ENCODE data around the gene PDLIM1. TPM values are rescaled to one million over a fixed set of nuclear protein-coding genes. Genes with fewer than 3 reads are reported as not detected.

PDLIM1 gene
- total RNA-seq, 1 donor from 2014 or later, result 2.6 TPM

GRCh38 chr10:95327367-95327766 lies 36.6 kb upstream of the PDLIM1 start:
- Mint-ChIP-seq H3K4me1 (ENCODE audit: low read depth) (peaks cover 13% of the 10 kb centered on the region), H3K36me3 (ENCODE audit: low read depth) (no peaks in the 10 kb centered on the region), H3K27ac (no peak overlapping the region), H3K27me3 (ENCODE audit: insufficient read depth) (peaks cover 11% of the 10 kb centered on the region), H3K9me3 (no peaks in the 10 kb centered on the region), H3K4me3 (no peak overlapping the region)
- no peak for DNase-seq (ENCODE audit: low spot score)
- intact Hi-C loops (cut with micrococcal nuclease), result no loop called here

GRCh38 chr10:95326396-95326795 lies 35.6 kb upstream of the PDLIM1 start:
- Mint-ChIP-seq H3K4me1 (ENCODE audit: low read depth) (peaks cover 13% of the 10 kb centered on the region), H3K27ac (no peak overlapping the region), H3K36me3 (ENCODE audit: low read depth) (no peaks in the 10 kb centered on the region), H3K9me3 (no peaks in the 10 kb centered on the region), H3K4me3 (no peak overlapping the region), H3K27me3 (ENCODE audit: insufficient read depth) (peaks cover 15% of the 10 kb centered on the region)
- intact Hi-C loops (cut with micrococcal nuclease), result no loop called here
- no peak for DNase-seq (ENCODE audit: low spot score)

GRCh38 chr10:95325863-95326262 lies 35.1 kb upstream of the PDLIM1 start:
- H3K9me3 Mint-ChIP-seq, result no peaks in the 10 kb centered on the region
- no peak overlapping the region for H3K4me3 Mint-ChIP-seq
- intact Hi-C loops (cut with micrococcal nuclease), result no loop called here
- no peak for DNase-seq (ENCODE audit: low spot score)
- H3K4me1 Mint-ChIP-seq (ENCODE audit: low read depth), result peaks cover 13% of the 10 kb centered on the region
- no peaks in the 10 kb centered on the region for H3K36me3 Mint-ChIP-seq (ENCODE audit: low read depth)
- no peak overlapping the region for H3K27ac Mint-ChIP-seq
- H3K27me3 Mint-ChIP-seq (ENCODE audit: insufficient read depth), result peaks cover 15% of the 10 kb centered on the region

GRCh38 chr10:95324436-95325268 lies 33.8 kb upstream of the PDLIM1 start:
- no peak for DNase-seq (ENCODE audit: low spot score)
- H3K4me3 Mint-ChIP-seq, result no peak overlapping the region
- intact Hi-C loops (cut with micrococcal nuclease), result no loop called here
- no peaks in the 10 kb centered on the region for H3K36me3 Mint-ChIP-seq (ENCODE audit: low read depth)
- no peak overlapping the region for H3K27ac Mint-ChIP-seq
- no peaks in the 10 kb centered on the region for H3K9me3 Mint-ChIP-seq
- H3K4me1 Mint-ChIP-seq (ENCODE audit: low read depth), result peaks cover 11% of the 10 kb centered on the region
- H3K27me3 Mint-ChIP-seq (ENCODE audit: insufficient read depth), result peaks cover 21% of the 10 kb centered on the region

- Mint-ChIP-seq H3K4me3 (no peak overlapping the region), H3K36me3 (ENCODE audit: low read depth) (no peaks in the 10 kb centered on the region)
These were observed 30.9 kb upstream of the PDLIM1 start for GRCh38 chr10:95321554-95322301.

GRCh38 chr10:95319239-95319638 lies 28.4 kb upstream of the PDLIM1 start:
- H3K36me3 Mint-ChIP-seq (ENCODE audit: low read depth), result no peaks in the 10 kb centered on the region
- H3K27ac Mint-ChIP-seq, result no peak overlapping the region
- H3K4me1 Mint-ChIP-seq (ENCODE audit: low read depth), result no peaks in the 10 kb centered on the region
- DNase-seq (ENCODE audit: low spot score), result no peak
- no peaks in the 10 kb centered on the region for H3K9me3 Mint-ChIP-seq
- H3K4me3 Mint-ChIP-seq, result no peak overlapping the region
- intact Hi-C loops (cut with micrococcal nuclease), result no loop called here
- H3K27me3 Mint-ChIP-seq (ENCODE audit: insufficient read depth), result peaks cover 9% of the 10 kb centered on the region

More at GRCh38 chr10:95321554-95322301, 30.9 kb upstream of the PDLIM1 start:
- no peaks in the 10 kb centered on the region for H3K9me3 Mint-ChIP-seq
- H3K27ac Mint-ChIP-seq, result no peak overlapping the region
- H3K27me3 Mint-ChIP-seq (ENCODE audit: insufficient read depth), result peaks cover 17% of the 10 kb centered on the region
- no peaks in the 10 kb centered on the region for H3K4me1 Mint-ChIP-seq (ENCODE audit: low read depth)
- DNase-seq (ENCODE audit: low spot score), result no peak
- intact Hi-C loops (cut with micrococcal nuclease), result no loop called here

GRCh38 chr10:95315509-95315908 lies 24.7 kb upstream of the PDLIM1 start:
- intact Hi-C loops (cut with micrococcal nuclease), result no loop called here
- Mint-ChIP-seq H3K4me3 (no peak overlapping the region), H3K27me3 (ENCODE audit: insufficient read depth) (peaks cover 10% of the 10 kb centered on the region), H3K4me1 (ENCODE audit: low read depth) (peaks cover under 1% of the 10 kb centered on the region), H3K27ac (no peak overlapping the region), H3K9me3 (no peaks in the 10 kb centered on the region), H3K36me3 (ENCODE audit: low read depth) (no peaks in the 10 kb centered on the region)
- DNase-seq (ENCODE audit: low spot score), result no peak

GRCh38 chr10:95314192-95314918 lies 23.6 kb upstream of the PDLIM1 start:
- peaks cover 5% of the 10 kb centered on the region for H3K27me3 Mint-ChIP-seq (ENCODE audit: insufficient read depth)
- H3K4me3 Mint-ChIP-seq, result no peak overlapping the region
- no peak overlapping the region for H3K27ac Mint-ChIP-seq
- H3K36me3 Mint-ChIP-seq (ENCODE audit: low read depth), result no peaks in the 10 kb centered on the region
- intact Hi-C loops (cut with micrococcal nuclease), result no loop called here
- peaks cover 11% of the 10 kb centered on the region for H3K4me1 Mint-ChIP-seq (ENCODE audit: low read depth)
- DNase-seq (ENCODE audit: low spot score), result no peak
- H3K9me3 Mint-ChIP-seq, result no peaks in the 10 kb centered on the region

GRCh38 chr10:95312986-95313495 lies 22.2 kb upstream of the PDLIM1 start:
- peaks cover 6% of the 10 kb centered on the region for H3K27me3 Mint-ChIP-seq (ENCODE audit: insufficient read depth)
- H3K27ac Mint-ChIP-seq, result no peak overlapping the region
- H3K4me3 Mint-ChIP-seq, result no peak overlapping the region
- no peaks in the 10 kb centered on the region for H3K9me3 Mint-ChIP-seq
- H3K36me3 Mint-ChIP-seq (ENCODE audit: low read depth), result no peaks in the 10 kb centered on the region
- no peak for DNase-seq (ENCODE audit: low spot score)
- H3K4me1 Mint-ChIP-seq (ENCODE audit: low read depth), result peaks cover 20% of the 10 kb centered on the region
- intact Hi-C loops (cut with micrococcal nuclease), result no loop called here

- Mint-ChIP-seq H3K4me1 (ENCODE audit: low read depth) (peaks cover 20% of the 10 kb centered on the region), H3K36me3 (ENCODE audit: low read depth) (no peaks in the 10 kb centered on the region), H3K27ac (no peak overlapping the region), H3K4me3 (no peak overlapping the region), H3K9me3 (no peaks in the 10 kb centered on the region), H3K27me3 (ENCODE audit: insufficient read depth) (peaks cover 8% of the 10 kb centered on the region)
- intact Hi-C loops (cut with micrococcal nuclease), result no loop called here
- no peak for DNase-seq (ENCODE audit: low spot score)
These were observed 21.5 kb upstream of the PDLIM1 start for GRCh38 chr10:95312257-95312656.

- no peaks in the 10 kb centered on the region for H3K36me3 Mint-ChIP-seq (ENCODE audit: low read depth)
- peaks cover 8% of the 10 kb centered on the region for H3K27me3 Mint-ChIP-seq (ENCODE audit: insufficient read depth)
- DNase-seq (ENCODE audit: low spot score), result no peak
- H3K9me3 Mint-ChIP-seq, result no peaks in the 10 kb centered on the region
- no peak overlapping the region for H3K27ac Mint-ChIP-seq
- no peak overlapping the region for H3K4me3 Mint-ChIP-seq
- intact Hi-C loops (cut with micrococcal nuclease), result no loop called here
- H3K4me1 Mint-ChIP-seq (ENCODE audit: low read depth), result peaks cover 20% of the 10 kb centered on the region
These were observed 19.2 kb upstream of the PDLIM1 start for GRCh38 chr10:95309958-95310357.

- intact Hi-C loops (cut with micrococcal nuclease), result no loop called here
- Mint-ChIP-seq H3K27me3 (ENCODE audit: insufficient read depth) (peaks cover 6% of the 10 kb centered on the region), H3K4me3 (no peak overlapping the region), H3K9me3 (no peaks in the 10 kb centered on the region), H3K27ac (no peak overlapping the region), H3K36me3 (ENCODE audit: low read depth) (no peaks in the 10 kb centered on the region), H3K4me1 (ENCODE audit: low read depth) (peaks cover 20% of the 10 kb centered on the region)
- no peak for DNase-seq (ENCODE audit: low spot score)
These were observed 17.8 kb upstream of the PDLIM1 start for GRCh38 chr10:95308389-95309302.
